Motor neuron (in vitro differentiated cells): Measurements from ENCODE around the gene PACS2. TPM values are rescaled to one million over a fixed set of nuclear protein-coding genes. Genes with fewer than 3 reads are reported as not detected.
"Not testable (repeated sequence)": the region's sequence is repeated elsewhere in the genome, so short reads cannot be mapped to it uniquely, and the experiment has no call there.

Source experiments
- ATAC-seq, 8 experiments: fragments of 200-7000 bp; cut with Tn5 transposase; replicated peaks in 6 of 8; 2 replicates each; pipeline ENCODE4 v1.8.0; 2021; ENCODE audit warnings: mild to moderate bottlenecking in 8 of 8, moderate library complexity in 8 of 8
- H3K27ac ChIP-seq, 2 donors: fragments of 250-450 bp; sonication (Bioruptor Pico); 2 replicates each; pipeline ENCODE4 v1.9.0; 2021; ENCODE audit warnings: antibody characterized with exemption in 2 of 2, mild to moderate bottlenecking in 2 of 2, moderate library complexity in 1 of 2
- H3K4me1 ChIP-seq, 2 donors: fragments of 250-450 bp; sonication (Bioruptor Pico); replicated peaks in 1 of 2; 2 replicates each; pipeline ENCODE4 v1.6.1; 2021; ENCODE audit warnings: antibody characterized with exemption in 2 of 2, mild to moderate bottlenecking in 2 of 2, moderate library complexity in 1 of 2
- H3K4me3 ChIP-seq, 5 donors: fragments of 250-450 bp; sonication (Bioruptor Pico); 2 replicates each; pipeline ENCODE4 v1.9.0; 2021; ENCODE audit warnings: antibody characterized with exemption in 5 of 5, mild to moderate bottlenecking in 5 of 5, moderate library complexity in 4 of 5
- WGBS, 10 experiments: fragments of 450-650 bp; shearing (Covaris generic); methylation state at CpG; one replicate each; pipeline ENCODE4 v1.0.0; 2022; 5-methylcytosine and 5-hydroxymethylcytosine counted together
- in situ Hi-C, 9 experiments: fragments of 400-800 bp; cut with MboI; loops; one replicate each; pipeline ENCODE4 v1.15.0; 2021; ENCODE audit warnings: low sequenced_read_pairs in 9 of 9, low pct_unique_long_range_greater_than_20kb in 2 of 9; ENCODE audit not compliant: unreplicated experiment in 9 of 9
- total RNA-seq, 8 experiments: library from RNA; unstranded; fragments of 300-600 nt; gene quantifications; 2 replicates each; pipeline versions ENCODE4 v1.2.3 to v1.2.4, GENCODE V29; 2022

Gene PACS2
- total RNA-seq, 8 experiments from 2014 or later: 18.0 to 66.1 (median 49.7) TPM

DNA sequence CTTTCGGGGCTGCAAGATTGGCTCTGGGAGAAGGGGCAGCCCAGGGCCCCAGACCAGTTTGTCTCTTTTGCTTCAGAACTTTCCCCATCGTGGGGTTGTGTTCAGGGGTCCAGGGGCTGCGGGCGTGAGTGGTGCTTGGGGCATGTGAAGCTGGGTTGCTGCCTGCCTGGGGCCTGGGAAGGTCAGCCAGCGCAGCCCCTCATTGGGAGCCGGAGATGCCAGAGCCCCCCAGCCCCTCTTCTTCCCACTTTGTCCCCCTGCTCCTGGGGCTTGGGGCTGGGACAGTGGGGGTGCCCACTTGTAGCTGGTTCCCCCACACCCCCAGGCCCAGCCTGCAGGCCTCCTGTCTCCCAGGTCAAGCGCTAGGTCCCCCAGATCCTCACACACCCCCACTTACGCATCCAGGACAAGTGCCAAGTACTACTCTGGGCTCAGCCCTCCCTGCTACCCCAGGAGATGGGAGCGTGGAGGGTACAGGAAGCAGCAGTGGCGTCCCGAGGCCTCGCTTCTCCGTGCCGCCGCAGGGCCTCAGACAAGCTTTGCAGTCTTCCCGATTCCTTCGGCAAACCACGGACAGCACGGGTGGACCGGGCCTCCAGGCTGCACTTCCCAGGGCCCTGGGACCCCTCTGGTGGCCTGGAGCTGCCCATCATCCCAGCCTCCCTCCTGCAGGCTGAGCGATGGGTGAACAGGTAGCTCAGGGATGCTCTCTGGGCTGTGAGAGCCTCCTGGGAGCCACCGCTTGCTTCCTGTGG is 41.5 kb downstream of the PACS2 start:
- 64 to 97% (median 93%) methylated on average over 6 to 7 of the region's 22 CpGs; no CpG with 5 or more reads in 7 of the 10 experiments for WGBS, 10 experiments
- Histone ChIP-seq H3K27ac (no peak overlapping the region), H3K4me3 (no peak overlapping the region), H3K4me1 (peaks cover 0 to 2% of the 10 kb centered on the region in 2 donors)
- in situ Hi-C loops: loop anchor here in 1 of 9 experiments (25.0 kb wide), 1 partner anchor 144 kb away; no protein-coding TSS in a partner anchor
- ATAC-seq: no peak

DNA sequence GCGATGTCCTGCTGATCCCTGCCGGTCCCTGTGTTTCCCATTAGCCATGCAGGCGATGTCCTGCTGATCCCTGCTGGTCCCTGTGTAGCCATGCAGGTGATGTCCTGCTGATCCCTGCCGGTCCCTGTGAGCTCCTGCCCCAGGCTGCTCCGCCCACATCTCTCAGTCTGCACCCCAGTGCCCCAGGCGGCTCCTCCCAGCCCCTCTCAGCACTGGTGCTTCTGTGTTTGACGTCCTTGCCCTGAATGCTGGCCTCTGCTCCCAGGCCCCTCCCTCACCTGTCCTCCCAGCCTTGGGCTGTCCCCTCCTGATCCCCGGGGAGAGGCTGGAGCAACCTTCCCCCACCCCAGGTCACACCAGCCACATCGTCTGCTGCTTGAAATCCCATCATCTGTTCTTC is 42.4 kb downstream of the PACS2 start:
- Histone ChIP-seq H3K27ac (no peak overlapping the region), H3K4me1 (peaks cover 0 to 2% of the 10 kb centered on the region in 2 donors), H3K4me3 (no peak overlapping the region)
- peak in 1 of 8 experiments; percentile 14 for ATAC-seq
- WGBS, 10 experiments: 10 to 100% (median 60%) methylated on average over 1 to 2 of the region's 9 CpGs; no CpG with 5 or more reads in 6 of the 10 experiments
- in situ Hi-C loops: loop anchor here in 1 of 9 experiments (25.0 kb wide), 1 partner anchor 145 kb away; no protein-coding TSS in a partner anchor

DNA sequence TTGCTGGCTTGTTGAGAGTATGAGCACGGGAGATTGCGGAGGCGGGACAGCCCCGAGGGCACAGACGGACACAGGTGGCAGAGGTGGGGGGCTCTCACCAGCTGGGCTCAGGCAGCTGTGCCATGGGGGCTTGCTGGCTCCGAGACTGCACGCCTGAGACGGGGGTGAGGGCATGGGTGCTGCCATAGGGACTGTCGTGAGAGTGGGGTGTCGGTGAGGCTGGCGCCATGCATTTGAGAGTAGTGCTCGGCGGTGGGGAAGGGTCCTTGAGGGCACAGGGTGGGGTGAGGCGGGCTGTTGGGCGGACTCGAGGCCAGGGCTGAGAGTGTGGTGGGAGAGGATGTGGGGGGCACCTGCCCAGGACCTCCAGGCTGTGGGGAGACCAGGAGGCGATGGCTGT is 43.1 kb downstream of the PACS2 start:
- no peak for ATAC-seq
- H3K4me1 ChIP-seq: no peaks in the 10 kb centered on the region
- WGBS, 10 experiments: 100% methylated on average over 1 of the region's 17 CpGs; no CpG with 5 or more reads in 8 of the 10 experiments
- no peak overlapping the region for H3K27ac ChIP-seq
- in situ Hi-C loops: loop anchor here in 1 of 9 experiments (25.0 kb wide), 1 partner anchor 145 kb away; no protein-coding TSS in a partner anchor
- no peak overlapping the region for H3K4me3 ChIP-seq

DNA sequence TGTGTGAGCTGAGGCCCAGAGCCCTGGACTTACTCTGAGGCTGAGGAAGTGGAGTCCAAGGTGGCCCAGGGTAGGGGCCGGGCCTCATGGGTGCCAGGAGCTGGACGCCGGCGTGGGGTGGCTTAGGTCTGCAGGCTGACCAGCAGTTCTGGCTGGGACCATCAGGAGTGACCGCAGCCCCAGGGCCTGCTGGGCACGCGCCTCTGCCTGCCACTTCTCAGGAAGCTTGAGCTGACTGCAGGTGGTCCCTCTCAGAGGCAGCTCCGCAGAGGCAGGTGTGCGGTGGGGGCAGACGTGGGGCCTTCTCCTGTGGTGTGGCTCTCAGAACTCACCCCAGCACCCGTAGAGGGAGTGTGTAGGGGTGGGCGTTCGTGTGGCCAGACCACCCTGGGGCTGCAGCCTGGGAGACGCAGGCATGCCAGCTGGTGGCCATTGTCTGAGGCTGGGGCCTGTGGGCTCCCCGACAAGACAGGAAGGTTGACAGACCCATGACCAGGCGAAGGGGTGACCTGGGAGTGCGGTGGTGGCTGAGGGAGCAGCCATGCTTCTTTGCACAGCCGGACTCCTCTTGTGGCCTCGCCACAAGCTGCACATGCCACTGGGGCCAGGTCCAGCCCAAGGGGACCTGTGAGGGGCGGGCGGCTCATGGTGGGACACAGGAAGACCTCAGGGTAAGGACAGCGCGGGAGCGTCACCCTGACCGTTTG is 43.7 kb downstream of the PACS2 start:
- in situ Hi-C loops: loop anchor here in 1 of 9 experiments (25.0 kb wide), 1 partner anchor 146 kb away; no protein-coding TSS in a partner anchor
- Histone ChIP-seq H3K4me1 (peaks cover 0 to 1% of the 10 kb centered on the region in 2 donors), H3K4me3 (no peak overlapping the region), H3K27ac (no peak overlapping the region)
- WGBS, 10 experiments: 92 to 100% (median 100%) methylated on average over 1 to 3 of the region's 25 CpGs; no CpG with 5 or more reads in 7 of the 10 experiments
- peak in 2 of 8 experiments; percentile 12 to 16 for ATAC-seq

DNA sequence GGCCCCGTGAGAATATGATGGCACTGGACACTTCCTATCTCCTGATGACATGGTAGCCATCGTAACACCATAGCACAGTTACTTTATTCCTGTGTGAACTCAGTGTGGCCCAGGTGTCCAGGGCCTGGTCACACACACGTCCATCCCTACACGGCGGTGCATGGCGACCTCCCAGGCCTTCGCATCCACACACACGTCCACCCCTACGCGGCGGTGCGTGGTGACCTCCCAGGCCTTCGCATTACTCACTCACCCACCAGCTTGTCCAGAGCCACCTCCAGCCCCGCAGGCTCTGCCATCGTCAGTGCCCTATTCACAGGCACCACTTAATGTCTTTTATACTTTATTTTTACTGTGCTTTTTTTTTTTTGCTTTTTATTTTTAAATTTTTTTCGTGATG is 44.4 kb downstream of the PACS2 start:
- ATAC-seq: peak in 1 of 8 experiments; percentile 4
- no peak overlapping the region for H3K27ac ChIP-seq
- no peak overlapping the region for H3K4me3 ChIP-seq
- H3K4me1 ChIP-seq: peaks cover 0 to 8% of the 10 kb centered on the region in 2 donors
- in situ Hi-C loops: loop anchor here in 1 of 9 experiments (25.0 kb wide), 1 partner anchor 147 kb away; no protein-coding TSS in a partner anchor
- 83 to 100% (median 94%) methylated on average over 2 to 14 of the region's 16 CpGs; no CpG with 5 or more reads in 2 of the 10 experiments for WGBS, 10 experiments

DNA sequence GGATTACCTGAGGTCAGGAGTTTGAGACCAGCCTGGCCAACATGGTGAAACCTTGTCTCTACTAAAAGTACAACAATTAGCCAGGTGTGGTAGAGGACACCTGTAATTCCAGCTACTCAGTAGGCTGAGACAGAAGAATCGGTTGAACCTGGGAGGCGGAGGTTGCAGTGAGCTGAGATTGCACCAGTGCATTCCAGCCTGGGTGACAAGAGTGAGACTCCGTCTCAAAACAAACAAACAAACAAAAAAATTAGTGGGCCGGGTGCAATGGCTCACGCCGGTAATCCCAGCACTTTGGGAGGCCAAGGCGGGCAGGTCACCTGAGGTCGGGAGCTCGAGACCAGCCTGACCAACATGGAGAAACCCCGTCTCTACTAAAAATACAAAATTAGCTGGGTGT is 46.9 kb downstream of the PACS2 start:
- H3K4me1 ChIP-seq: peaks cover 0 to 11% of the 10 kb centered on the region in 2 donors
- ATAC-seq, H3K27ac ChIP-seq, H3K4me3 ChIP-seq: not testable (repeated sequence)
- WGBS, 10 experiments: 88 to 100% (median 94%) methylated on average over 1 to 6 of the region's 10 CpGs; no CpG with 5 or more reads in 4 of the 10 experiments
- in situ Hi-C loops: loop anchor here in 1 of 9 experiments (25.0 kb wide), 1 partner anchor 149 kb away; no protein-coding TSS in a partner anchor

DNA sequence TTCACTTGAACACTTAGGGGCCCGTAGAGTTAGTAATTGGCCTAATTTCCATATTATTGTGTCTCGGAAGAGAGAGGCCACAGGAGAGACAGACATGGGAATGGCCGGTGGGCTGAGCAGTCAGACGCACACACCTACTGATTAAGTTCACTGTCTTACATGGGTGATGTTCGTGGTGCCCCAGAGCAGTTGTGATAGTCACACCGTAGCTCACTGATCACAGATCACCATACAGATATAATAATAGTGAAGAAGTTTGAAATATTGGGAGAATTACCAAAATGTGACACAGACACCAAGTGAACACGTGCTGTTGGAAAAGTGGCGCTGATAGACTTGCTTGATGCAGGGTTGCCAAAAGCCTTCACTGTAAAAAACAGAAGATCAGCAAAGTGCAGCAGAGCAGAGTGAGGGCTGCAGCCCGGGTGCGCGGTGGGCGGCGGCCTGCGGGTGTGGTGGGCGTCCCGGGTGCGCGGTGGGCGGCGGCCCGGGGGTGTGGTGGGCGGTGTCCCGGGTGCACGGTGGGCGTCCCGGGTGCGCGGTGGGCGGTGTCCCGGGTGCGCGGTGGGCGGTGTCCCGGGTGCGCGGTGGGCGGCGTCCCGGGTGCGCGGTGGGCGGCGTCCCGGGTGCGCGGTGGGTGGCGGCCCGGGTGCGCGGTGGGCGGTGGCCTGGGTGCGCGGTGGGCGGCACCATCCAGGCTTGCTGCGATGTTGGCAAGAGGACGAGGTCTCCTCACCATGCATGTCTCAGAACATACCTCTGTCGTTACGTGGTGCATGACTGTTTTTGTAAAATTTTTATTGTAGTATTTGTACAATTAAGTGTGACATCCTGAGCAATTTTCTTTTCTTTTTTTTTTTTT is 49.5 kb downstream of the PACS2 start:
- in situ Hi-C loops: loop anchor here in 1 of 9 experiments (25.0 kb wide), 1 partner anchor 152 kb away; no protein-coding TSS in a partner anchor

DNA sequence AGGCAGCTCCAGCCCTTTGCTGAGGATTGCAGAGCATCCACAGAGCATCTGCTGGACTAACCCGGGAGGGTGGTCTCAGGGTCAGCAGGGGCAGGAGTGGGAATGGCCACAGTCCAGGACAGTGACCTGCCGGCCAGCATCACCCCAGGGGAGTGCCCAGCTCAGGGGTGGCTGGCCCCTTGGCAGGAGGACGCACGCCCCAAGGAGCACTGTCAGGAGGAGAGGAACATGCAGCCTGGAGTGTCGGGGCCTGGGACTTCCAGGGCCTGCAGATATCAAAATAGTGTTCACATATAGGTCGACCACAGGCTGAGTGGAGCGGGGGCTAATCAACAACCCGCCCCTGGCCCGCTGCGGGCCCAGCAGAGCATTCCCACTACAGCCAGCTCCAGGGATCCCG is 50.6 kb downstream of the PACS2 start:
- Histone ChIP-seq H3K4me1 (peaks cover 0 to 11% of the 10 kb centered on the region in 2 donors), H3K4me3 (no peak overlapping the region), H3K27ac (no peak overlapping the region)
- no peak for ATAC-seq
- WGBS, 10 experiments: 60 to 100% (median 87%) methylated on average over 1 to 5 of the region's 11 CpGs; no CpG with 5 or more reads in 6 of the 10 experiments
- in situ Hi-C loops: loop anchor here in 1 of 9 experiments (25.0 kb wide), 1 partner anchor 153 kb away; no protein-coding TSS in a partner anchor

More for the DNA sequence above, 49.5 kb downstream of the PACS2 start:
- ATAC-seq: peak in 7 of 8 experiments; percentile 11 to 89 (median 49)
- H3K4me1 ChIP-seq: peaks cover 0 to 11% of the 10 kb centered on the region in 2 donors
- WGBS, 10 experiments: 0 to 69% (median 25%) methylated on average over 1 to 4 of the region's 58 CpGs; no CpG with 5 or more reads in 2 of the 10 experiments
- no peak overlapping the region for H3K4me3 ChIP-seq
- H3K27ac ChIP-seq: no peak overlapping the region

DNA sequence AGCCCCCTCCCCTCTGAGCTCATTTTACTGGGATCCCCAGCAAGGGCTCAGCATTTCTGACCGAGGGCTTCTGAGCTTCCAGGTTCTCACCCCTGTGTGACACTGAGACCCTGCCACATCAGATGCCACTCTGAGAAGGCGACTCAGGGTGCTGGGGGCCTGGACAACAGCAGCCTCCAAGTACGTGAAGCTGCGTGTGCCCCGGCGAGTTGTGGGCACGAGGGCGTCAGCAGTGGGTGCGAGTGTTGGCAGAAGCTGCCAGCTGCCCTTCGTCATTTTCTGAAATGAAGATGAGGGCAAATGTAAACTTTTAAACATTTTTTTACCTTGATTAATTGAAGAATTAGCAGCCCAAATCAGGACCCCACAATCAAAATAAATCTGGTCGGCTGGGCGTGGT is 51.1 kb downstream of the PACS2 start:
- Histone ChIP-seq H3K4me3 (no peak overlapping the region), H3K4me1 (peaks cover 0 to 11% of the 10 kb centered on the region in 2 donors), H3K27ac (no peak overlapping the region)
- in situ Hi-C loops: loop anchor here in 1 of 9 experiments (25.0 kb wide), 1 partner anchor 153 kb away; no protein-coding TSS in a partner anchor
- WGBS, 10 experiments: 85 to 100% (median 91%) methylated on average over 2 to 7 of the region's 12 CpGs; no CpG with 5 or more reads in 3 of the 10 experiments
- ATAC-seq: no peak

DNA sequence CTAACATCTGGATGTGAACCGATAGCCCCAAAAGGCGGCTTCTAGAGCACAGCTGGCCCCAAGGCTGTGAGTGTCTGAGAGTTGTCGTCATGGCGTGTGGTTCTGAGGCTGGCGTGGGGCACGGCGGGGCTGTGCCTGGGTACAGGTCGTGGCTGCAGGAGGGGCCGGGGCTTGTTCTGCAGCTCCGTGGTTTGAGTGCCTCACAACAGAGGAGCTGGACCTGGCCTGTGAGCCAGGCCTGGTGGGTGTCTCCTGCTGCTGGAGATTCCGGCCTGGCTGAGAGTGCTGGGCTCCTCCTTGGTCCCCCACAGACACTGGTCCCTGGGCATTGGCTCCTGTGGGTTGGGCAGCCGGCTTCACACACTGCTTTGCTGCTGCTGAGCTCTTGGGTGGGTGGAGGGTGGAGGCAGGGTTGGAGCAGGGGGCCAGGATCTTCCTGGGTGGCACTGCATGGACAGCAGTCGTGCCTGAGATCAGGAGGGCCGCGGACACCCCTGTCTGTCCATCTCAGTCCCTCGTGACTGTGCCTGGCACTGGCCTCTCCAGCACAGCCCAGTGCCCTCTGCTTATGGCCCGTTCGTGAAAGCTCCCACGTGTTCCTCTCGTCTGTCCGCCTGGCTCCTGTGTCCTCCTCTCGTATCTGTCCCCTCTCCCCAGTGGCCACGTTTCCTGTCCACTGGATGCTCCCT is 52.0 kb downstream of the PACS2 start:
- in situ Hi-C loops: loop anchor here in 1 of 9 experiments (25.0 kb wide), 1 partner anchor 154 kb away; no protein-coding TSS in a partner anchor
- Histone ChIP-seq H3K4me3 (no peak overlapping the region), H3K4me1 (peaks cover 0 to 11% of the 10 kb centered on the region in 2 donors), H3K27ac (no peak overlapping the region)
- WGBS, 10 experiments: 81 to 100% (median 93%) methylated on average over 1 to 8 of the region's 23 CpGs; no CpG with 5 or more reads in 5 of the 10 experiments
- no peak for ATAC-seq
